Transverse colon (tissue), 4 donors: ENCODE results near the gene ENTPD5. TPM values are rescaled to one million over a fixed set of nuclear protein-coding genes. Genes with fewer than 3 reads are reported as not detected.
A peak's percentile ranks its signal among the peaks of the same experiment; 100 is the strongest.
"Not testable (repeated sequence)": the region's sequence is repeated elsewhere in the genome, so short reads cannot be mapped to it uniquely, and the experiment has no call there.

ENCODE experiments used
- DNase-seq: peaks from one replicate; pipeline ENCODE4 v3.0.0-alpha.2; 2019
- H3K27ac ChIP-seq, 4 donors: fragments of 200-600 bp; sonication (generic); 2 replicates each; pipeline ENCODE4 v1.5.1; 2016 to 2018; ENCODE audit warnings: inconsistent platforms in 4 of 4
- H3K27me3 ChIP-seq: fragments of 200-600 bp; sonication (generic); 2 replicates; pipeline ENCODE4 v1.5.1; 2017; ENCODE audit warnings: inconsistent platforms
- H3K36me3 ChIP-seq, 4 donors: fragments of 200-600 bp; sonication (generic); 2 replicates each; pipeline ENCODE4 v1.5.1; 2017 to 2019; ENCODE audit warnings: inconsistent platforms in 4 of 4
- H3K4me1 ChIP-seq, 4 donors: fragments of 200-600 bp; sonication (generic); 2 replicates each; pipeline ENCODE4 v1.5.1; 2017 to 2020; ENCODE audit warnings: inconsistent platforms in 4 of 4
- H3K4me3 ChIP-seq, 4 donors: fragments of 200-600 bp; sonication (generic); 1 replicate in 1 of 4; 2 replicates in 3 of 4; pipeline versions ENCODE4 v1.5.1 to v1.6.1; 2017 to 2019; ENCODE audit warnings: inconsistent platforms in 4 of 4
- H3K9me3 ChIP-seq, 2 donors: fragments of 200-600 bp; sonication (generic); 2 replicates each; pipeline ENCODE4 v1.5.1; 2017 to 2019; ENCODE audit warnings: inconsistent platforms in 2 of 2
- EP300 ChIP-seq: sonication (generic); formaldehyde crosslinking; IDR thresholded peaks from one replicate; pipeline ENCODE4 v1.6.1; 2017; ENCODE audit warnings: antibody characterized with exemption, low read depth
- POLR2A ChIP-seq: fragments of 450-650 bp; IDR thresholded peaks from one replicate; pipeline ENCODE4 v1.6.1; 2016; ENCODE audit warnings: antibody characterized with exemption, mild to moderate bottlenecking, moderate library complexity
- POLR2AphosphoS5 ChIP-seq, 3 donors: sonication (generic); formaldehyde crosslinking; IDR thresholded peaks; one replicate each; pipeline ENCODE4 v1.6.1; 2016; ENCODE audit warnings: antibody characterized with exemption in 3 of 3
- whole genome bisulfite sequencing, 2 donors: methylation state at CpG; one replicate each; pipeline ENCODE4 v1.1.5; 2018; ENCODE audit warnings: low coverage in 1 of 2; 5-methylcytosine and 5-hydroxymethylcytosine counted together
- in situ Hi-C, 4 donors: fragments of 200-750 bp; cut with MboI; loops; one replicate each; pipeline versions ENCODE4 v1.15.0 to v1.15.1; 2017; ENCODE audit warnings: low sequenced_read_pairs in 3 of 4, low pct_ligation_motif_present in 1 of 4, low pct_unique_long_range_greater_than_20kb in 1 of 4
- intact Hi-C: fragments of 100-400 bp; cut with DNase I; formaldehyde crosslinking; loops from one replicate; pipeline ENCODE4 v1.15.1; 2023; ENCODE audit warnings: low total_unique reads
- total RNA-seq, 4 donors: library from RNA; depleted of rRNA; stranded (reverse); fragments of >200 nt; gene quantifications; one replicate each; pipeline ENCODE4 v1.1.0, GENCODE V29; 2016
- TF ChIP-seq, protein P1 (sequence below), 5 experiments: fragments of 200-600 bp in 3 of 5; fragments of 450-650 bp in 2 of 5; sonication (generic) in 3 of 5; IDR thresholded peaks; 1 replicate in 2 of 5; 2 replicates in 3 of 5; pipeline ENCODE4 v1.5.1; 2016 to 2017; ENCODE audit warnings: antibody characterized with exemption in 5 of 5, inconsistent platforms in 3 of 5, mild to moderate bottlenecking in 2 of 5, moderate library complexity in 1 of 5

Gene ENTPD5
- total RNA-seq, 4 donors from 2014 or later: 60.9 to 311 (median 219) TPM

DNA sequence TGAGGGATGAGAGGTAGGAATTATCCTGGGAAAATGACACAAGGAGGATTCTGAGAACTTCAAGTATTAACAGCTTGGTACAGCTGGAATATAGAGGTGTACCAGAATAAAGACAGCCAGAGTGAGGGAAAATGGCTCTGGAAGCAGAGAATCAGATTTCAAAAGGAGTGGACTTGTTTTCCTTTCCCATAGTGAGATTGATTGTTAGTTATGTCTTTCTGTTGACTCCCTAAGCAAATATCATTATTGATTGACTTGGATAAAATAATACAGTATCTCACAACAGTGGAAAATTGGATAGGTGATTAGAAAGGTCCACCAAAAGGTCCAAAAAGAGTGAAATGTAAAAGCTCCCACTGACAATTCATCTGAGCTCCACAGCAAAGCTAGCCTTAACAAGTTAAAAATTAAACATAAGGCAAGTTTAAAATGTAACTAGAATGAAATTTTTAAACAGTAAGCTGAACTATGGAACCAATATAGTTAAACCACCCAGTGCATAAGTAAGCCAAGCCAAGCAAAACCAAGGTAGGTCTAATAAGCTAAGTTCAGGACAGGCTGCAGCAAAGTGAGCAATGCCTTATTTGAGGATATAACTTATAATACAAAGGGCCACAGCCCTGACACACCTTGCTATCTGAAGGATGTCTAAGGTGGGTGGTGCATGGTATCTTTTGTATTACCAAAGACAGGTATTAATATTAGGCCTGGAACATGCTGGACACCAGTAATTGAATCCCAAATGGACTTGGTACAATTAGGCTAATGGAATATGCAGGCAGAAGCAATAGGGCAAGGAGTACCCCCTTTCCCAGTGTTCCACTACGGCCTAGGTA, 21.8 kb downstream of the ENTPD5 start:
- in situ Hi-C loops (no loop called here), intact Hi-C loops (no loop called here)
- peak; percentile 49 for DNase-seq
- TF ChIP-seq, protein P1, sequence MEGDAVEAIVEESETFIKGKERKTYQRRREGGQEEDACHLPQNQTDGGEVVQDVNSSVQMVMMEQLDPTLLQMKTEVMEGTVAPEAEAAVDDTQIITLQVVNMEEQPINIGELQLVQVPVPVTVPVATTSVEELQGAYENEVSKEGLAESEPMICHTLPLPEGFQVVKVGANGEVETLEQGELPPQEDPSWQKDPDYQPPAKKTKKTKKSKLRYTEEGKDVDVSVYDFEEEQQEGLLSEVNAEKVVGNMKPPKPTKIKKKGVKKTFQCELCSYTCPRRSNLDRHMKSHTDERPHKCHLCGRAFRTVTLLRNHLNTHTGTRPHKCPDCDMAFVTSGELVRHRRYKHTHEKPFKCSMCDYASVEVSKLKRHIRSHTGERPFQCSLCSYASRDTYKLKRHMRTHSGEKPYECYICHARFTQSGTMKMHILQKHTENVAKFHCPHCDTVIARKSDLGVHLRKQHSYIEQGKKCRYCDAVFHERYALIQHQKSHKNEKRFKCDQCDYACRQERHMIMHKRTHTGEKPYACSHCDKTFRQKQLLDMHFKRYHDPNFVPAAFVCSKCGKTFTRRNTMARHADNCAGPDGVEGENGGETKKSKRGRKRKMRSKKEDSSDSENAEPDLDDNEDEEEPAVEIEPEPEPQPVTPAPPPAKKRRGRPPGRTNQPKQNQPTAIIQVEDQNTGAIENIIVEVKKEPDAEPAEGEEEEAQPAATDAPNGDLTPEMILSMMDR (IDR thresholded peaks at IDR 0.05): no peak
- TF ChIP-seq POLR2AphosphoS5 (IDR thresholded peaks at IDR 0.05): peak in 2 of 3 donors; percentile 47 to 78
- no peaks in the 10 kb centered on the region for H3K36me3 ChIP-seq
- H3K4me1 ChIP-seq: peaks cover 0 to 32% (median 17%) of the 10 kb centered on the region in 4 donors
- no peaks in the 10 kb centered on the region for H3K27me3 ChIP-seq
- H3K4me3 ChIP-seq: peak overlapping the region in 1 of 4 donors; percentile 1
- H3K27ac ChIP-seq: peak overlapping the region; percentile 80 to 89 (median 86)
- WGBS, 2 donors: 44% methylated on average over 1 of the region's 1 CpG; no CpG with 5 or more reads in 1 of the 2 donors
- no peaks in the 10 kb centered on the region for H3K9me3 ChIP-seq

GRCh38 chr14:73996731-73997107, 22.4 kb downstream of the ENTPD5 start:
- TF ChIP-seq POLR2AphosphoS5 (IDR thresholded peaks at IDR 0.05) (no peak), POLR2A (no peak)
- in situ Hi-C loops: no loop called here
- Histone ChIP-seq H3K4me1 (peaks cover 0 to 35% (median 19%) of the 10 kb centered on the region in 4 donors), H3K27me3 (no peaks in the 10 kb centered on the region), H3K4me3 (peak overlapping the region in 1 of 4 donors; percentile 1), H3K9me3 (no peaks in the 10 kb centered on the region), H3K27ac (peak overlapping the region; percentile 80 to 89 (median 86)), H3K36me3 (no peaks in the 10 kb centered on the region)
- WGBS, 2 donors: 0 to 21% methylated on average over 1 to 2 of the region's 2 CpGs
- intact Hi-C loops: no loop called here
- DNase-seq: no peak

- intact Hi-C loops (no loop called here), in situ Hi-C loops (no loop called here)
- no peaks in the 10 kb centered on the region for H3K9me3 ChIP-seq
- 53 to 77% methylated on average over 8 of the region's 8 CpGs for WGBS, 2 donors
- H3K4me3 ChIP-seq: peak overlapping the region in 3 of 4 donors; percentile 30 to 52 (median 36)
- H3K27me3 ChIP-seq: no peaks in the 10 kb centered on the region
- H3K36me3 ChIP-seq: no peaks in the 10 kb centered on the region
- TF ChIP-seq POLR2A (peak; percentile 83), EP300 (no peak), POLR2AphosphoS5 (IDR thresholded peaks at IDR 0.05) (peak; percentile 39 to 84 (median 75))
- TF ChIP-seq, protein P1 (IDR thresholded peaks at IDR 0.05): no peak
- peak; percentile 67 for DNase-seq
- H3K4me1 ChIP-seq: peaks cover 0 to 35% (median 19%) of the 10 kb centered on the region in 4 donors
- H3K27ac ChIP-seq: peak overlapping the region; percentile 80 to 89 (median 86)
These were observed 23.1 kb downstream of the ENTPD5 start for GRCh38 chr14:73995977-73996378.

DNA sequence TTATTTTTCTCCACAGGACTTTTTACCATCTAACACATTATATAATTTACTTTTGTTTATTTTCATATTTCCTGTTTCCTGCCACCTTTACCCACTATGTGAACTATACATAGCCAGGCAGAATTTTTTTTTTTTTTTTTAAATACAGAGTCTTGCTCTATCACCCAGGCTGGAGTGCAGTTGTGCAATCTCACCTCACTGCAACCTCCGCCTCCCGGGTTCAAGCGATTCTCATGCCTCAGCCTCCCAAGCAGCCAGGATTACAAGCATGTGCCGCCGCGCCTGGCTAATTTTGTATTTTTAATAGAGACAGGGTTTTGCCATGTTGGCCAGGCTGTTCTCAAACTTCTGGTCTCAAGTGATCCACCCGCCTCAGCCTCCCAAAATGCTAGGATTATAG, 24.2 kb downstream of the ENTPD5 start:
- Histone ChIP-seq H3K4me3 (peak overlapping the region; percentile 7 to 52 (median 33)), H3K27ac (peak overlapping the region; percentile 80 to 89 (median 86)), H3K4me1 (peaks cover 0 to 35% (median 19%) of the 10 kb centered on the region in 4 donors)
- 46 to 71% methylated on average over 6 to 7 of the region's 7 CpGs for WGBS, 2 donors
- in situ Hi-C loops, H3K27me3 ChIP-seq, intact Hi-C loops, H3K9me3 ChIP-seq, H3K36me3 ChIP-seq: not testable (repeated sequence)
- DNase-seq: peak; percentile 71
- peak; percentile 26 for TF ChIP-seq POLR2A

DNA sequence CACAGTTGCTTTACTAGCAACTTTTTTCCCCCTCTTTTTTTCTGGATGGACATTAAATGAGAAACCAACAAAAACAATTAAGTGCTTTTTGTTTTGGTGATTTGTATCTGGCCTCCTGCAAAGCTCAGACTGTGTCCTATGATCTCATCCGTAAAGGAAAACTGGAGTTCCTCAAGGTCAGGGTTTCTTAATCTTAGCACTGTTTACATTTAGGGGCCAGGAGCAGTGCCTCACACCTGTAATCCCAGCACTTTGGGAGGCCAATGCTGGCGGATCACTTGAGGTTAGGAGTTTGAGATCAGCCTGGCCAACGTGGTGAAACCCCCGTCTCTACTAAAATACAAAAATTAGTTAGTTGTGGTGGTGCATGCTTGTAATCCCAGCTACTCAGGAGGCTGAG, 28.0 kb downstream of the ENTPD5 start:
- H3K27me3 ChIP-seq: no peaks in the 10 kb centered on the region
- TF ChIP-seq POLR2AphosphoS5 (IDR thresholded peaks at IDR 0.05): no peak
- TF ChIP-seq POLR2A: no peak
- no peak for TF ChIP-seq EP300
- TF ChIP-seq, protein P1 (IDR thresholded peaks at IDR 0.05): no peak
- H3K4me3 ChIP-seq: no peak overlapping the region
- in situ Hi-C loops (no loop called here), intact Hi-C loops (no loop called here)
- H3K27ac ChIP-seq: no peak overlapping the region
- WGBS, 2 donors: 20 to 54% methylated on average over 1 to 4 of the region's 4 CpGs
- H3K4me1 ChIP-seq: peaks cover 0 to 20% (median 6%) of the 10 kb centered on the region in 4 donors
- peaks cover 0 to 10% (median 4%) of the 10 kb centered on the region in 4 donors for H3K36me3 ChIP-seq
- H3K9me3 ChIP-seq: no peaks in the 10 kb centered on the region
- DNase-seq: no peak

DNA sequence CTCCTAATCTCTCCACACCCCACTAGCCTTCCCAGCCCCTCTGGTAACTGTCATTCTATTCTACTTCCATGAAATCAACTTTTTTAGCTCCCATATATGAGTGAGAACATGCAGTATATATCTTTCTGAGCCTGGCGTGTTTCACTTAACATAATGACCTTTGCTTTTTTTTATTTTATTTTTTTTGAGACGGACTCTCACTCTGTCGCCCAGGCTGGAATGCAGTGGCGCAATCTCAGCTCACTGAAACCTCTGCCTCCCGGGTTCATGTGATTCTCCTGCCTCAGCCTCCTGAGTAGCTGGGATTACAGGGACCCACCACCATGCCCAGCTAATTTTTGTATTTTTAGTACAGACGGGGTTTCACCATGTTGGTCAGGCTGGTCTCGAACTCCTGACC, 30.4 kb downstream of the ENTPD5 start:
- H3K4me1 ChIP-seq: peaks cover 0 to 20% (median 6%) of the 10 kb centered on the region in 4 donors
- in situ Hi-C loops, DNase-seq, H3K4me3 ChIP-seq, H3K27me3 ChIP-seq, H3K9me3 ChIP-seq, intact Hi-C loops: not testable (repeated sequence)
- H3K36me3 ChIP-seq: peaks cover 0 to 12% (median 5%) of the 10 kb centered on the region in 4 donors
- 48 to 74% methylated on average over 5 to 7 of the region's 7 CpGs for WGBS, 2 donors
- H3K27ac ChIP-seq: peak overlapping the region in 2 of 4 donors; percentile 17 to 20
